Measurements from ENCODE around the gene DDX1.

The DDX1 gene

GRCh38 chr2:15634846-15635490 is 43.3 kb downstream of the DDX1 start:
- no peak for DNase-seq (ENCODE audit: extremely low read depth, low read depth)
- TF ChIP-seq CTCF (IDR thresholded peaks at IDR 0.05; ENCODE audit: low read depth, low read length): no peak

GRCh38 chr2:15636972-15637785 is 45.5 kb downstream of the DDX1 start:
- TF ChIP-seq CTCF (IDR thresholded peaks at IDR 0.05; ENCODE audit: low read depth, low read length): peak; percentile 86
- DNase-seq (ENCODE audit: extremely low read depth, low read depth): peak; percentile 23

- DNase-seq (ENCODE audit: extremely low read depth, low read depth): no peak
- no peak for TF ChIP-seq CTCF (IDR thresholded peaks at IDR 0.05; ENCODE audit: low read depth, low read length)
Observed at GRCh38 chr2:15638720-15639119, 47.1 kb downstream of the DDX1 start.

- no peak for DNase-seq (ENCODE audit: extremely low read depth, low read depth)
- TF ChIP-seq CTCF (IDR thresholded peaks at IDR 0.05; ENCODE audit: low read depth, low read length): no peak
Observed at GRCh38 chr2:15639323-15640251, 47.9 kb downstream of the DDX1 start.

GRCh38 chr2:15640261-15640711 is 48.6 kb downstream of the DDX1 start:
- DNase-seq (ENCODE audit: extremely low read depth, low read depth): no peak
- no peak for TF ChIP-seq CTCF (IDR thresholded peaks at IDR 0.05; ENCODE audit: low read depth, low read length)

- DNase-seq (ENCODE audit: extremely low read depth, low read depth): no peak
- no peak for TF ChIP-seq CTCF (IDR thresholded peaks at IDR 0.05; ENCODE audit: low read depth, low read length)
Observed at GRCh38 chr2:15640784-15641183, 49.1 kb downstream of the DDX1 start.
